K562 (cell line): ENCODE results near the gene UNC45B. TPM values are rescaled to one million over a fixed set of nuclear protein-coding genes. Genes with fewer than 3 reads are reported as not detected.

Experiments
- CC2D1A ChIP-seq: fragments of 450-650 bp; IDR thresholded peaks from 2 replicates; pipeline ENCODE4 v1.6.1; 2017; ENCODE audit warnings: mild to moderate bottlenecking
- DMBX1 ChIP-seq: fragments of 250-450 bp; sonication (Bioruptor Pico); IDR thresholded peaks from 2 replicates; pipeline ENCODE4 v1.8.0; 2022; ENCODE audit warnings: inconsistent platforms, mild to moderate bottlenecking, moderate library complexity, borderline replicate concordance
- JUND ChIP-seq, 2 experiments: IDR thresholded peaks; 2 replicates in 1 of 2; 3 replicates in 1 of 2; pipeline ENCODE4 v1.6.1; 2011; ENCODE audit warnings: borderline replicate concordance in 2 of 2, low read depth in 2 of 2, low read length in 2 of 2, improper control_type of control experiment in 1 of 2, missing biosample characterization in 1 of 2, missing genetic modification characterization in 1 of 2, missing genetic modification reagents in 1 of 2
- NELFE ChIP-seq: IDR thresholded peaks from 2 replicates; pipeline ENCODE4 v1.6.1; 2011; ENCODE audit warnings: mild to moderate bottlenecking; ENCODE audit not compliant: insufficient read depth, insufficient read length
- PTRF ChIP-seq: fragments of 450-650 bp; IDR thresholded peaks from 2 replicates; pipeline ENCODE4 v1.6.1; 2016; ENCODE audit warnings: mild to moderate bottlenecking, missing genetic modification characterization, missing compliant biosample characterization
- SMARCB1 ChIP-seq: IDR thresholded peaks from 2 replicates; pipeline ENCODE4 v1.6.1; 2011; ENCODE audit warnings: improper control_type of control experiment, low read depth; ENCODE audit not compliant: insufficient read length
- ZNF583 ChIP-seq: fragments of 250-450 bp; sonication (Bioruptor Pico); IDR thresholded peaks from 2 replicates; pipeline ENCODE4 v1.4.0; 2020
- polyA plus RNA-seq, 8 experiments: library from polyadenylated mRNA; depleted of rRNA in 4 of 8; stranded (reverse) in 5 of 8; unstranded in 3 of 8; fragments of >200 nt; fragmentation: Nextera tagmentation in 2 of 8; fragmentation: Illumina TruSeq in 1 of 8; extraction: Ambion mirVana in 2 of 8; extraction: Trizol in 1 of 8; gene quantifications; 2 replicates each; pipeline versions ENCODE4 v1.2.1 to v1.2.3, GENCODE V29; 2011 to 2014; ENCODE audit warnings: inconsistent platforms in 1 of 8, missing spikeins in 1 of 8
- total RNA-seq, 7 experiments: library from RNA; depleted of rRNA in 6 of 7; stranded (reverse); fragments of >200 nt in 6 of 7; fragmentation: Illumina TruSeq in 2 of 7; extraction: Trizol in 2 of 7; gene quantifications; 2 replicates each; pipeline versions ENCODE4 v1.2.1 to v1.2.3, GENCODE V29; 2011 to 2021; ENCODE audit warnings: low replicate concordance in 1 of 7
- TF ChIP-seq, protein P1 (sequence below): sonication (generic); formaldehyde crosslinking; IDR thresholded peaks from 2 replicates; pipeline ENCODE4 v1.8.1; 2022; ENCODE audit warnings: missing genetic modification reagents
- TF ChIP-seq, protein P2 (sequence below): fragments of 250-450 bp; sonication (Bioruptor Pico); IDR thresholded peaks from 2 replicates; pipeline ENCODE4 v1.5.0; 2022; ENCODE audit warnings: mild to moderate bottlenecking
- TF ChIP-seq, protein P3 (sequence below), 2 experiments: fragments of 450-650 bp; formaldehyde crosslinking in 1 of 2; IDR thresholded peaks; 2 replicates each; pipeline versions ENCODE4 v1.4.0 to v1.6.1; 2014 to 2020; ENCODE audit warnings: mild to moderate bottlenecking in 2 of 2, borderline replicate concordance in 1 of 2, low read depth in 1 of 2
- TF ChIP-seq, protein P4 (sequence below), 2 experiments: IDR thresholded peaks; 2 replicates each; pipeline ENCODE4 v1.6.1; 2012; ENCODE audit warnings: improper control_type of control experiment in 2 of 2, low read depth in 2 of 2, low read length in 2 of 2, borderline replicate concordance in 1 of 2

Gene UNC45B
- total and polyA plus RNA-seq, 9 of the 15 experiments (the other 6 are each of a cell fraction or from before 2014, with no cell fraction given): not detected

DNA sequence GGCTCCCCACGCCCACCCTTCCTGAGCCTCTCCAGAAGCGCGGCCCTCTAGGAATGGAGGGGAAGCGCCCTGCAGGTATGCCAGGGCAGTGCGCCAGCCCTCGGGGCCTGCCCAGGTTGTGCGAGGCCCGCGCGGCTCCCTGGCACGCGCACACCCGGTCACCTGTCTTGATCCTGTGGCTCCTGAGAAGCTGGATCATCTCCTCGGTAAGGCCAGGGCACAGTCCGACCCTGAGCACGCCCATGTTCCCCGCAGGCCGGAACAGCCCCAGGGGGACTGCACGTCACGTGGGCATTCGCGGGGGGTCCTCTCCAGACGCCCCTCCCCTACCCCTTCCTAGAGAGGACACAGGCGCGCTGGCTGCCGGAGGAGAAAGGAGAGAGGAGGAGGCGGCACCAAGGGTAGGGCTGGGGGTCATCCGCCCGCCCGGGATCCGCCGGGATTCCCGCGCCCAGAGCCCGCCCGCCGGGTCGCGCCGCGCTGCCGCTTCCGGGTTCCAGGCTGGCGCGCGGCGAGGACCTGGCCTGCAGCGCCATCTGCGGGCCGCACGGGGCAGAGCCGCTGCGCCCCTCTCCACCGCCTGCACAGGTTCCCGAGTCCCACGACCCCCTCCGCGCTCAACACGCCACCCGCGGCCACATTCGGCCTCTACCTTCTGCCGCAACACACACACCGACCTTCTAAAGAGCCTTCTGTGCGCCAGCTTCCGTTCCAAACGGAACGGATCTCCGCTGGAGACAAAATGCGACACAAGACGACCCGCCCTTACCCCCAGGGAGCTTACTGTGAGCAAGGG is 28.0 kb upstream of the UNC45B start, which contains the start of gene RAD51D (continued):
- TF ChIP-seq, protein P1, sequence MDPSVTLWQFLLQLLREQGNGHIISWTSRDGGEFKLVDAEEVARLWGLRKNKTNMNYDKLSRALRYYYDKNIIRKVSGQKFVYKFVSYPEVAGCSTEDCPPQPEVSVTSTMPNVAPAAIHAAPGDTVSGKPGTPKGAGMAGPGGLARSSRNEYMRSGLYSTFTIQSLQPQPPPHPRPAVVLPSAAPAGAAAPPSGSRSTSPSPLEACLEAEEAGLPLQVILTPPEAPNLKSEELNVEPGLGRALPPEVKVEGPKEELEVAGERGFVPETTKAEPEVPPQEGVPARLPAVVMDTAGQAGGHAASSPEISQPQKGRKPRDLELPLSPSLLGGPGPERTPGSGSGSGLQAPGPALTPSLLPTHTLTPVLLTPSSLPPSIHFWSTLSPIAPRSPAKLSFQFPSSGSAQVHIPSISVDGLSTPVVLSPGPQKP: no peak
- no peak for TF ChIP-seq ZNF583 (CRISPR knock-in tag)
- TF ChIP-seq, protein P2, sequence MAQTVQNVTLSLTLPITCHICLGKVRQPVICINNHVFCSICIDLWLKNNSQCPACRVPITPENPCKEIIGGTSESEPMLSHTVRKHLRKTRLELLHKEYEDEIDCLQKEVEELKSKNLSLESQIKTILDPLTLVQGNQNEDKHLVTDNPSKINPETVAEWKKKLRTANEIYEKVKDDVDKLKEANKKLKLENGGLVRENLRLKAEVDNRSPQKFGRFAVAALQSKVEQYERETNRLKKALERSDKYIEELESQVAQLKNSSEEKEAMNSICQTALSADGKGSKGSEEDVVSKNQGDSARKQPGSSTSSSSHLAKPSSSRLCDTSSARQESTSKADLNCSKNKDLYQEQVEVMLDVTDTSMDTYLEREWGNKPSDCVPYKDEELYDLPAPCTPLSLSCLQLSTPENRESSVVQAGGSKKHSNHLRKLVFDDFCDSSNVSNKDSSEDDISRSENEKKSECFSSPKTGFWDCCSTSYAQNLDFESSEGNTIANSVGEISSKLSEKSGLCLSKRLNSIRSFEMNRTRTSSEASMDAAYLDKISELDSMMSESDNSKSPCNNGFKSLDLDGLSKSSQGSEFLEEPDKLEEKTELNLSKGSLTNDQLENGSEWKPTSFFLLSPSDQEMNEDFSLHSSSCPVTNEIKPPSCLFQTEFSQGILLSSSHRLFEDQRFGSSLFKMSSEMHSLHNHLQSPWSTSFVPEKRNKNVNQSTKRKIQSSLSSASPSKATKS (CRISPR knock-in tag): no peak
- TF ChIP-seq JUND (IDR thresholded peaks at IDR 0.05; ENCODE audit: borderline replicate concordance, low read depth, low read length): no peak
- no peak; the same call in 2 of the 3 replicates for TF ChIP-seq JUND (tag; IDR thresholded peaks at IDR 0.05; ENCODE audit: borderline replicate concordance, low read depth, low read length)
- no peak for TF ChIP-seq DMBX1 (CRISPR knock-in tag)
- TF ChIP-seq PTRF (tag): no peak
- no peak for TF ChIP-seq CC2D1A
- TF ChIP-seq, protein P3, sequence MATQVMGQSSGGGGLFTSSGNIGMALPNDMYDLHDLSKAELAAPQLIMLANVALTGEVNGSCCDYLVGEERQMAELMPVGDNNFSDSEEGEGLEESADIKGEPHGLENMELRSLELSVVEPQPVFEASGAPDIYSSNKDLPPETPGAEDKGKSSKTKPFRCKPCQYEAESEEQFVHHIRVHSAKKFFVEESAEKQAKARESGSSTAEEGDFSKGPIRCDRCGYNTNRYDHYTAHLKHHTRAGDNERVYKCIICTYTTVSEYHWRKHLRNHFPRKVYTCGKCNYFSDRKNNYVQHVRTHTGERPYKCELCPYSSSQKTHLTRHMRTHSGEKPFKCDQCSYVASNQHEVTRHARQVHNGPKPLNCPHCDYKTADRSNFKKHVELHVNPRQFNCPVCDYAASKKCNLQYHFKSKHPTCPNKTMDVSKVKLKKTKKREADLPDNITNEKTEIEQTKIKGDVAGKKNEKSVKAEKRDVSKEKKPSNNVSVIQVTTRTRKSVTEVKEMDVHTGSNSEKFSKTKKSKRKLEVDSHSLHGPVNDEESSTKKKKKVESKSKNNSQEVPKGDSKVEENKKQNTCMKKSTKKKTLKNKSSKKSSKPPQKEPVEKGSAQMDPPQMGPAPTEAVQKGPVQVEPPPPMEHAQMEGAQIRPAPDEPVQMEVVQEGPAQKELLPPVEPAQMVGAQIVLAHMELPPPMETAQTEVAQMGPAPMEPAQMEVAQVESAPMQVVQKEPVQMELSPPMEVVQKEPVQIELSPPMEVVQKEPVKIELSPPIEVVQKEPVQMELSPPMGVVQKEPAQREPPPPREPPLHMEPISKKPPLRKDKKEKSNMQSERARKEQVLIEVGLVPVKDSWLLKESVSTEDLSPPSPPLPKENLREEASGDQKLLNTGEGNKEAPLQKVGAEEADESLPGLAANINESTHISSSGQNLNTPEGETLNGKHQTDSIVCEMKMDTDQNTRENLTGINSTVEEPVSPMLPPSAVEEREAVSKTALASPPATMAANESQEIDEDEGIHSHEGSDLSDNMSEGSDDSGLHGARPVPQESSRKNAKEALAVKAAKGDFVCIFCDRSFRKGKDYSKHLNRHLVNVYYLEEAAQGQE (IDR thresholded peaks at IDR 0.05; ENCODE audit: borderline replicate concordance): peak; percentile 90
- TF ChIP-seq, protein P3 (CRISPR knock-in tag; IDR thresholded peaks at IDR 0.05; ENCODE audit: low read depth): no peak
- TF ChIP-seq NELFE: no peak
- TF ChIP-seq SMARCB1: no peak
- TF ChIP-seq, protein P4, sequence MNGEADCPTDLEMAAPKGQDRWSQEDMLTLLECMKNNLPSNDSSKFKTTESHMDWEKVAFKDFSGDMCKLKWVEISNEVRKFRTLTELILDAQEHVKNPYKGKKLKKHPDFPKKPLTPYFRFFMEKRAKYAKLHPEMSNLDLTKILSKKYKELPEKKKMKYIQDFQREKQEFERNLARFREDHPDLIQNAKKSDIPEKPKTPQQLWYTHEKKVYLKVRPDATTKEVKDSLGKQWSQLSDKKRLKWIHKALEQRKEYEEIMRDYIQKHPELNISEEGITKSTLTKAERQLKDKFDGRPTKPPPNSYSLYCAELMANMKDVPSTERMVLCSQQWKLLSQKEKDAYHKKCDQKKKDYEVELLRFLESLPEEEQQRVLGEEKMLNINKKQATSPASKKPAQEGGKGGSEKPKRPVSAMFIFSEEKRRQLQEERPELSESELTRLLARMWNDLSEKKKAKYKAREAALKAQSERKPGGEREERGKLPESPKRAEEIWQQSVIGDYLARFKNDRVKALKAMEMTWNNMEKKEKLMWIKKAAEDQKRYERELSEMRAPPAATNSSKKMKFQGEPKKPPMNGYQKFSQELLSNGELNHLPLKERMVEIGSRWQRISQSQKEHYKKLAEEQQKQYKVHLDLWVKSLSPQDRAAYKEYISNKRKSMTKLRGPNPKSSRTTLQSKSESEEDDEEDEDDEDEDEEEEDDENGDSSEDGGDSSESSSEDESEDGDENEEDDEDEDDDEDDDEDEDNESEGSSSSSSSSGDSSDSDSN (IDR thresholded peaks at IDR 0.05; ENCODE audit: borderline replicate concordance in 1 of 2, low read depth in 2 of 2, low read length in 2 of 2): no peak
